ELF-1 (cell line): ENCODE results near the gene RMC1.
"Not testable (repeated sequence)": the region's sequence is repeated elsewhere in the genome, so short reads cannot be mapped to it uniquely, and the experiment has no call there.

ENCODE experiments used
- DNase-seq: peaks from one replicate; pipeline ENCODE4 v3.0.0-alpha.2; 2016; ENCODE audit warnings: low read depth, low spot score

The RMC1 gene

GRCh38 chr18:23532848-23533247, 29.5 kb downstream of the RMC1 start:
- no peak for DNase-seq

GRCh38 chr18:23534276-23534675, 31.0 kb downstream of the RMC1 start:
- no peak for DNase-seq

GRCh38 chr18:23536204-23536603, 32.9 kb downstream of the RMC1 start:
- DNase-seq, result peak; percentile 27

- DNase-seq, result no peak
Observed at GRCh38 chr18:23537274-23537673, 34.0 kb downstream of the RMC1 start.

- no peak for DNase-seq
Observed at GRCh38 chr18:23538001-23538400, 34.7 kb downstream of the RMC1 start.

- DNase-seq, result no peak
Observed at GRCh38 chr18:23538870-23539269, 35.6 kb downstream of the RMC1 start.

- no peak for DNase-seq
Observed at GRCh38 chr18:23539296-23539695, 36.0 kb downstream of the RMC1 start.

GRCh38 chr18:23539911-23540525, 36.7 kb downstream of the RMC1 start:
- no peak for DNase-seq

GRCh38 chr18:23540867-23541266, 37.6 kb downstream of the RMC1 start:
- no peak for DNase-seq

- peak; percentile 19 for DNase-seq
Observed at GRCh38 chr18:23541349-23542093, 38.2 kb downstream of the RMC1 start.

- no peak for DNase-seq
Observed at GRCh38 chr18:23542461-23542860, 39.1 kb downstream of the RMC1 start.

GRCh38 chr18:23545247-23545789, 42.0 kb downstream of the RMC1 start:
- no peak for DNase-seq

- DNase-seq, result no peak
Observed at GRCh38 chr18:23547306-23547705, 44.0 kb downstream of the RMC1 start.

GRCh38 chr18:23547846-23548245, 44.5 kb downstream of the RMC1 start:
- no peak for DNase-seq

- no peak for DNase-seq
Observed at GRCh38 chr18:23548275-23548674, 45.0 kb downstream of the RMC1 start.

- no peak for DNase-seq
Observed at GRCh38 chr18:23548719-23549118, 45.4 kb downstream of the RMC1 start.

- no peak for DNase-seq
Observed at GRCh38 chr18:23550898-23551297, 47.6 kb downstream of the RMC1 start.

- no peak for DNase-seq
Observed at GRCh38 chr18:23551978-23552377, 48.7 kb downstream of the RMC1 start.

- DNase-seq, result no peak
Observed at GRCh38 chr18:23552505-23552904, 49.2 kb downstream of the RMC1 start.

- DNase-seq, result no peak
Observed at GRCh38 chr18:23553887-23554286, 50.6 kb downstream of the RMC1 start.

- no peak for DNase-seq
Observed at GRCh38 chr18:23556145-23556780, 53.0 kb downstream of the RMC1 start.

- DNase-seq, result not testable (repeated sequence)
Observed at GRCh38 chr18:23557511-23557910, 54.2 kb downstream of the RMC1 start.

- DNase-seq, result no peak
Observed at GRCh38 chr18:23560186-23560585, 56.9 kb downstream of the RMC1 start.
